ENCODE results near the gene EFR3B.

EFR3B gene

GRCh38 chr2:25036221-25036559 lies 5.7 kb upstream of the EFR3B start:
- no peak for DNase-seq

GRCh38 chr2:25039126-25039525 lies 2.8 kb upstream of the EFR3B start:
- no peak for DNase-seq

- peak; percentile 8 for DNase-seq
These were observed 459 bp upstream of the EFR3B start for GRCh38 chr2:25041307-25041927.

GRCh38 chr2:25042321-25043240 lies 705 bp downstream of the EFR3B start:
- no peak for DNase-seq

- peak; percentile 22 for DNase-seq
These were observed 1.5 kb downstream of the EFR3B start for GRCh38 chr2:25043241-25043867.

- no peak for DNase-seq
These were observed 2.1 kb downstream of the EFR3B start for GRCh38 chr2:25044011-25044410.

GRCh38 chr2:25044990-25045389 lies 3.1 kb downstream of the EFR3B start:
- DNase-seq = no peak

- no peak for DNase-seq
These were observed 7.5 kb downstream of the EFR3B start for GRCh38 chr2:25049422-25049821.

- DNase-seq = no peak
These were observed 8.3 kb downstream of the EFR3B start for GRCh38 chr2:25050128-25050527.

GRCh38 chr2:25053041-25053440 lies 11.2 kb downstream of the EFR3B start:
- no peak for DNase-seq

GRCh38 chr2:25054720-25055119 lies 12.8 kb downstream of the EFR3B start:
- DNase-seq = no peak

GRCh38 chr2:25055376-25055920 lies 13.6 kb downstream of the EFR3B start:
- DNase-seq = no peak

- DNase-seq = no peak
These were observed 14.4 kb downstream of the EFR3B start for GRCh38 chr2:25056098-25056821.

GRCh38 chr2:25062511-25062917 lies 20.6 kb downstream of the EFR3B start:
- DNase-seq = no peak

GRCh38 chr2:25063876-25064660 lies 22.2 kb downstream of the EFR3B start:
- DNase-seq = no peak

GRCh38 chr2:25065768-25066167 lies 23.9 kb downstream of the EFR3B start:
- DNase-seq = no peak

- DNase-seq = no peak
These were observed 24.6 kb downstream of the EFR3B start for GRCh38 chr2:25066455-25066854.

GRCh38 chr2:25068217-25068616 lies 26.3 kb downstream of the EFR3B start:
- no peak for DNase-seq

GRCh38 chr2:25071966-25072365 lies 30.1 kb downstream of the EFR3B start:
- DNase-seq = no peak

GRCh38 chr2:25072606-25073005 lies 30.7 kb downstream of the EFR3B start:
- DNase-seq = no peak

GRCh38 chr2:25073025-25073424 lies 31.1 kb downstream of the EFR3B start:
- no peak for DNase-seq

GRCh38 chr2:25073914-25074313 lies 32.0 kb downstream of the EFR3B start:
- DNase-seq = no peak
